NCI-H82 treated with DMSO at 0.1 percent for 48 hours (cell line): Measurements from ENCODE around the gene BATF3.
"Not testable (repeated sequence)": the region's sequence is repeated elsewhere in the genome, so short reads cannot be mapped to it uniquely, and the experiment has no call there.

Source experiments
- DNase-seq: peaks from one replicate; lab custom pipeline; 2025; ENCODE audit not compliant: unreplicated experiment; lab: John Stamatoyannopoulos, UW

Gene BATF3, protein sequence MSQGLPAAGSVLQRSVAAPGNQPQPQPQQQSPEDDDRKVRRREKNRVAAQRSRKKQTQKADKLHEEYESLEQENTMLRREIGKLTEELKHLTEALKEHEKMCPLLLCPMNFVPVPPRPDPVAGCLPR

DNA sequence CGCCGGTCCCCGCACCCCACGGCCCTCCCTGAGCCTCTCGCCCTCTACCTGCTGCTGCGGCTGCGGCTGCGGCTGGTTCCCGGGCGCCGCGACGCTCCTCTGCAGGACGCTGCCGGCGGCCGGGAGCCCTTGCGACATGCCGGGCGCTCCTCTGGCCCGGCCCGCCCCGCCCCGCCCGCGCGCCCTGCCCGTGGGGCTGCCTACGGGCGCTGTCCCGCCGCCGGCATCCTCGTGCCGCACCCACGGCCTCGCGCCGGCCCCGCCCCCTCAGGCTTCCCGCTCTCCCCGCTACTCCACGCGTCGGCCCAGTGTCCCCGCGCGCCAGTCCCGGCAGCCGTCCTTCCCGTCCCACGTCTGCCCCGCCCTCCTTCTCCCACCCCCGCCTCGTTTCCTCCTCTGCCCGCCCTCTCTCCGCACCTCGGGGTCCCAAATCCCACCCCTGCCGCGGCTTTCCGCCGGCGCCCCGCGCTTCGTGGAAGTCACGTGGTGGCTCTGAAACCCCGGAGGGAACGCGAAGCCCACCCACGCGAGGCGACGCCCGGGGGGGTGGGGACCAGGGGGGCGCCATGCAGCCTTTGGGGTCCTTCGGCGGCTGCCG lies at the start of gene BATF3:
BATF3 (minus strand) TSS at position 216 of the 598 bp plus-strand sequence; CDS start at position 138, 78 bp downstream.
- peak; percentile 37 for DNase-seq

DNA sequence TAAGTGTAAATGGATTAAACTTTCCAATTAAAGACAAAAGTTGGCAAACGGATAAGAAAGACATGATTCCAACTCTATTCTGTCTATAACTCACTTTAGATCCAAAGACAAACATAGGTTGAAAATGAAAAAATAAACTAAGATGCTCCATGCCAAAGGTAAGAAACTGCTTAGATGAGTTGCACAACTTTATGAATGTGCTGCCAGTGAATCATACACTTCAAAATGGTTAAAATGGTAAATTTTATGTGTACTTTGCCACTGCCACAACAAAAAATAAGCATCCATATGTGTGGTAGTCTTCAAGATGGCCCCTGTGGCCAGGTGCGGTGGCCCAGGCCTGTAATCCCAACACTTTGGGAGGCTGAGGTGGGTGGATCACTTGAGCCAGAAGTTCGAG lies 46.9 kb upstream of the BATF3 start:
- no peak for DNase-seq

DNA sequence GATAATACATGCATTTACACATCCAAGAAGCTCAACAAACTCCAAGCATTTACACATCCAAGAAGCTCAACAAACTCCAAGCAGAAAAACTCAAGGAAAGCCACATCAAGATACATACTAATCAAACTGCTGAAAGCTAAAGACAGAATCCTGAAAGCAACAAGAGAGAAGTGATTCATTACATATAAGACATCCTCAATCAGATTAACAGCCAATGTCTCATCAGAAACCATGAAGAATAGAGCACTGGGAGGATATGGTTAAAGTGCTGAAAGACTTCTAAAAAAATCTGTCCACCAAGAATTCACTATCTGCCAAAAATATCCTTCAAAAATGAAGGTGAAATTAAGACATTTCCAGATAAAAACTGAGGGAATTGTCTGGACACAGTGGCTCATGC lies 45.7 kb upstream of the BATF3 start:
- no peak for DNase-seq

DNA sequence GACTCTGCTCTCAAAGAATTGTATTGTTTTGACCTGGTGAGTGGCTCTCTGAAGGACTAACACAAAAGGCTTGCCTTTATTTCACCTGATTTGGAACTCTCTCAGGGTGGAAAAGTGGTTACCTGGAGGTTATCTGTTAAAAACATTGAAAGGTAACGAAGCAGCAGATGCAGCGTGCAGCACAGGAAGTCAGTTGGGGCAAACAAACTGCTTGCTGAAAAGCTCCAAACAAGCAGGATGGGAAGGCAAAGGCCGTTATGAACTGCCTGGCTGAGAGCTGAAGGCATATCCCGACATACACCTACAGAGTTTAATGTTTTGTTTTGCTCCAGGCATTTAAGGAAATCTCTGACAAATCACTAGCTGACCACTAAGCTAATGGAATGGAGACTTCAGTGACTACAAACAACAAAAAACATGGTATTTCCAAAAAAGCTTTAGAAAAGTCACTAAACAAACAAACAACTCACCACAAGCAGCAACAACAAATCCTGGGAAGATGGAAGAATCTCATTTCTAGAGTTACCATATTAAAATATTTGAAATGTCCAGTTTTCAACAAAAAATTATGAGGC lies 44.3 kb upstream of the BATF3 start:
- no peak for DNase-seq

DNA sequence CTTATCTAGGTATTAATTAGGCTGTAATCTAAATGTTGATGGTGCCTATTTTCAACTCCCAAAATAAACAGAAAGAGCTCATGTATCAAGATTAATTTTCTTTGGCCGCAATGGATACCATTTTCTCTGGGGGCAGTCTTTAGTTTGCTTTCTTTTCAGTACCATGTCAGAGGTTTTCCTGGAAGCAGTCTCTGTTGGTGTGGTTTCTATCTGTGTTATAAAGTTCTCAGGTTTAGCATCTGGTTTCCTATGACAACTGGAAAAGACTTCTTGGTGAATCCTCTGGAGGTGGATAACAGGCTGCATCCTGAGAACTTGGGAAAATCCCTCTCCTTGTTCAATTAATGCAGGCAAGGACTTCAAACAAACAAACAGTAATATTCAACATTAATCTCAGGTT lies 38.7 kb upstream of the BATF3 start:
- DNase-seq = no peak

DNA sequence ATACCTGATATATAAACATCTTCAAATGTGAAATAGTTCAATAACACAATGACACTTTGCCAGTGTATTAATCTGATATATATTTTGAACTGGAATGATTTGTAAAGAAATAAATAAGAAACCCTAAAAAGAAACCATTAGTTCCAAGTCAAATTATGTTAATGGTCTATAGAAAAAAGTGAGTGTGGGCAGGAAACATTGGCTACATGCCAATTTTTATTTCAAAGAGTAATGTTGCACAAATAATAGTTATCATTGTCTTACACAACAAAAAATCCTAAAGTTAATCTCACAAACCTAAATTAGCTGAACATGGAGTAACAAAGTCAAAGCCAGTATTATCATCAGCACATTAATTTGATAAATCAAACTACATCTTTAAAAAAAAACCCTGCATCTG lies 37.9 kb upstream of the BATF3 start:
- DNase-seq = no peak

DNA sequence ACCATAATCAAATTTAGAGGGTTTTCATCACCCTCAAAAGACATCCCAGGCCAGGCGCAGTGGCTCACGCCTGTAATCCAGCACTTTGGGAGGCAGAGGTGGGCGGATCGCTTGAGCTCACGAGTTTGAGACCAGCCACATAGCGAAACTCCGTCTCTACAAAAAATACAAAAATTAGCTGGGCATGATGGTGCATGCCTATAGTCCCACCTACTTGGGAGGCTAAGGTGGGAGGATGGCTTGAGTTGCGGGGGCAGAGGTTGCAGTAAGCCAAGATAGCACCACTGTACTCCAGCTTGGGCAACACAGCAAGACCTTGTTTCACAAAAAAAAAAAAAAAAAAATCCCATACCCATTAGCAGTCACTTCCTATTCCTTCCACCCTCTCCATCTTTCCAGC lies 33.5 kb upstream of the BATF3 start:
- DNase-seq = no peak

DNA sequence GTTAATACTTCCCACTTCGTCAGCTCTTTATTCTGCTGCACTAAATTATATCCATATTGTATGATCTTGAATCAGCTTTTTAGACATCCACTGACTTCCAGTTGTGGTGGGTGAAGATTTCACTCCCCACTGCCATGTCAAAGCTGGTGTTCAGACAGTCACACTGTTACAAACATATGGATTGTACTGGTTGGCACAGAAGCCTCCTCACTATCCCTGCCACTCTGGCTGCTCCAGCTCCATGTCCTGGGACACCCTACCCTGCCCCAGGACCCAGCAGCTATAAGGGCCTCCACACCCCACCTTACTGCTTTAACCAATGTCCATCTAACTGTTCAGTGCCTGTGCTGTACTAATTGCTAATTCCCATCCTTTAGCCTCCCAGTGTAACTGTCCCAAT lies 32.0 kb upstream of the BATF3 start:
- no peak for DNase-seq

DNA sequence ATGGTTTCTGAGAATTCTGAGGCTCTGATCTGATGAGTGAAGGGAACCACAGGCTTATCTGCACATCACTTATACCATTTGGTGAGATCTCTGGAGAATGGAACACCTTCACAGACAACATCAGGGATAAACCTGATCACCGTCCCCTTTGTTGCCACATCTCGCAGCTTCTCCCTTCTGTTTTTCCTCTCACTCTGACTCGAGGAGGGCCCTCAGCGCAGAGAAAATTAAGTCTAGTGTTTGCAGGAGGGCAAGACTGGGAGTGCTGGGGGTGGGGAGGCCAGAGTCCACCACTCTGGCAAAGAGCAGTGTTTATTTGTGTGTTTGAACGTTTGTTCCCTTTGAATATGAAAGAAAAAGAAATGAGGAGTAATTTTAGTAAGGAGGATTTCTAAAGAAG lies 29.0 kb upstream of the BATF3 start:
- no peak for DNase-seq

DNA sequence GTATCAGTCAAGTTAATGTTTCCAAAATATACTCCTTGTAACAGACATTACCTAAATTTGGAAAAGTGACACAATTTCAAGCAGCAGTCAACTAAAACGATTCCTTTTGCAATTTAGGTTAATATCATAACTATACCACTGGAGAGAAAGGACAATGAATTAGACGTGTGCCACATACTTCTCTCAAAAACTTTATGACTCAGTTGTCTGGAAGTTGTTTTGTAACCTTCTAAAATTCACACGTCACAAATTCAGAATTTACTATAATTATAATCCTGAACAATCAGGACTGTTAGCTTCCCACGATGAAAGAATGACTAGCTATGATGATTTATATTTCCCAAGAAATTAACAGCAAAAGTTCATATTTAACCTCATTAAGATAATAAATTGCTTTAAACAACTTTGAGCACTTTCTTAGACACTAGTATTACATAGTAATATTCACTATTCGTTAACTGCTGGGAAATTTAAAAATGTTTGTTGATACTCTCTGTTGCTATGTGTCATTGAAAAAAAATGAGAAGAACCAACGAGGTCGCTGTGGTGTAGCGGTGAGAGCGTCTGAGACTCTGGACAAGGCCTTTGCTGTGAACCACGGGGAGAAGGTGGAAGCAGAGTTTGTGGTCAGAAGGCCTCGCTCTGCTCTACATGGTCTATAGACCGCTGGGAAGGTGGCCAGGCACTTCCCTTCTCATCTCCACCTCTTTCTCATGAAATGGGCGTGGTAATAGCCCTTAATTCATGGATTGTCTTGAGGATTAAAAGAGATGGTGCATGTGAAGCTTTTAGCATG lies 27.9 kb upstream of the BATF3 start:
- no peak for DNase-seq

DNA sequence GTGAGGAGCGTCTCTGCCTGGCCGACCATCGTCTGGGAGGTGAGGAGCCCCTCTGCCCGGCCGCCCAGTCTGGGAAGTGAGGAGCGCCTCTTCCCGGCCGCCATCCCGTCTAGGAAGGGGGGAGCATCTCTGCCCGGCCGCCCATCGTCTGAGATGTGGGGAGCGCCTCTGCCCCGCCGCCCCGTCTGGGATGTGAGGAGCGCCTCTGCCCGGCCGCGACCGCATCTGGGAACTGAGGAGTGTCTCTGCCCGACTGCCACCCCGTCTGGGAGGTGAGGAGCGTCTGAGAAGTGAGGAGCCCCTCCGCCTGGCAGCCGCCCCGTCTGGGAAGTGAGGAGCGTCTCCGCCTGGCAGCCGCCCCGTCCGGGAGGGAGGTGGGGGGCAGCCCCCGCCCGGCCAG lies 25.0 kb upstream of the BATF3 start:
- not testable (repeated sequence) for DNase-seq

DNA sequence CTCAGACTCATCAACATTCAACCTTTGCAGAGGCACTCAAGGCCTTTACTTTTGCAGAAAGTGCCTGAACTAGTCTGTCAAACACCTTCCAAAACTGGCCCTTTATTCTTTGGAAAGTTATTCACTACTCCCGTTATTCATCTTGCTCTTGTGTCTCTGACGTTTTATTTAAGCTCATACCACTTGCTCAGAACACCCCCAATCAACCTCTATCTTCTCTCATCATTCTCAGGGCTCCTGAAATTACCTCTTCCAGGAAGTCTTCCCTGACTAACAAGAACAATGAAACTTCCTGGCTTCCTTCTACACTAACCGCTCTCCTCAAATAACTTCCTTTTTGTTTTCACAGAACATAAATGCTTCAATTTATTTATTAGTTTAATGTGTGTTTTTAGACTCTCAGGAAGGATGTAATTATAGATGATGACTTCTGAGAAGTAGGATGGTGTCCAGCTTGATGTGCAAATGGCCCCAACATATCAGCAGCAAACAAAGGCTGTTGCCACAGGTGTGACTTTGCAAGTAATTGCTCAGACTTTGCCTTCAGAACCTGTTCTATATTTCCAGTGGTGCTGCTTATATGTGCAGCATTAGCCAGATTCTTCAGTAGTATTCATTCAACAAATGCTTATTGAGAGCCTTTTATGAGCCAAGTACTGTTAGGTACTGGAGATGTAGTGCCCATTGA lies 22.8 kb upstream of the BATF3 start:
- no peak for DNase-seq

DNA sequence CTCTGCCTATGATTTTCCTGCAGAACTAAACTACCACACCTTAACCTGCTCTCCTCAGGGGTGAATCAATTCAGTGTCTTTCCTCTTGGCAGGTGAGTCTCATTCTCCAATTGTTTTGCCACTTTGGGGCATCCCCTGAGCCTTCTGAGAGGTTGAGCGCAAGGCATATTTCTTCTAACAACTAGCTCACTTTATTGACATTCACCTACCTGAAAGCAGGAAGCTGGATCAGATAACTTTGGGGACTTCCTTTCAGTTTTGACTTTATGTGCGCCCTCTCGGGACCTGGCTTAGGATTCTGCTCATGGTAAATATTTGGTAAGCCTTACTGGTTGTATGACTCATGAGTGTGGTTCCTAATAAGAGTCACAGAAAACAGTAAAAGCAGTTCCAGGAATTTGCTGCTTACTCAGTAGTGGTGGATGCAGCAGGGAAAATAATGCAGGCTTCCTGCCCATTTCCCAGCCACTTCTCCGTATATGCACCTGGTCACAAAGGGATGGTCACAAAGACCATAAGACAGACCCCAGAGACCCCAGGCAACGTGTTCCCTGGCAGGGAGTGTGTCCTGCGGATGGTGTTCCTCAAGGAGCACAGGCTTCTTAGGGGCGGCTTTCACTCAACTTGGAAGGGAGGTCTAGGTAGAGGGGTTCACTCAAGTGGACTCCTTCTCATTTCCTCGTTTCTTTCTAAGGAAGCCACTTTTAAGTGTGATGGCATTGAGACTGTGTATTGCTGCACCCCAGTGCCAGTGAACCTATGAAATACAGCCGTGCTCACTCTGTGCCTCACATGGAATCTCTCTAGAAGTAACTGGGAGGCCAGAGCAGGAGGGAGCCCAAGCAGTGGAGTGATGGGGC lies 22.0 kb upstream of the BATF3 start:
- DNase-seq = no peak

DNA sequence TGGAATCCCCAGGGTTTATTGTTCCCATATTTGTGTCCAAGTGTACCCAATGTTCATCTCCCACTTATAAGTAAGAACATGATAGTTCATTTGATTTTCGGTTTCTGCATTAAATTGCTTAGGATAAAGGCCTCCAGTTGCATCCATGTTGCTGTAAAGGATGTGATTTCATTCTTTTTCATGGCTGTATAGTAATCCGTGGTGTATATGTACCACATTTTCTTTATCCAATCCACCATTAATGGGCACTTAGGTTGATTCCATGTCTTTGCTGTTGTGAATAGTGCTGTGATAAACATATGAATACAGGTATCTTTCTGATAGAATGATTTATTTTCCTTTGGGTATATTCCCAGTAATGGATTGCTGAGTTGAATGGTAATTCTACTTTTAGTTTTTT lies 20.0 kb upstream of the BATF3 start:
- no peak for DNase-seq

DNA sequence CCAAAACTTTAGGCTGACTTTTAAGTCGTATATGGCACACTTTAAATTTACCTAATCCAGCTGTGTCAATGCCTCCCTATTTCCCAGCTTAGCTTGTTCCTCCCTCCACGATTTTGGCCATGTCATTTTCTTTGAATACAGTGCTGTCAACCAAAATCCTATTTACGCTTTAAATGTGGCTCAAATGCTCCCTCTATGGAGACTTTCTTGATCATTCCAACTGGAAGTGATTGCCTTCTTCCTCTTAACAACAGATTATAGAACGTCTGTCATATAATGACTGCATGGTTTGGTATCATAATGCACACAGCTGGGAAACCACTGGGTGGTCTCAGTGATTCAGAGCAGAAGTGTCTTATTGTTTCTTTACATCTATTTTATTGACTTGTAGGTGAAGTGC lies 18.9 kb upstream of the BATF3 start:
- peak; percentile 25 for DNase-seq

DNA sequence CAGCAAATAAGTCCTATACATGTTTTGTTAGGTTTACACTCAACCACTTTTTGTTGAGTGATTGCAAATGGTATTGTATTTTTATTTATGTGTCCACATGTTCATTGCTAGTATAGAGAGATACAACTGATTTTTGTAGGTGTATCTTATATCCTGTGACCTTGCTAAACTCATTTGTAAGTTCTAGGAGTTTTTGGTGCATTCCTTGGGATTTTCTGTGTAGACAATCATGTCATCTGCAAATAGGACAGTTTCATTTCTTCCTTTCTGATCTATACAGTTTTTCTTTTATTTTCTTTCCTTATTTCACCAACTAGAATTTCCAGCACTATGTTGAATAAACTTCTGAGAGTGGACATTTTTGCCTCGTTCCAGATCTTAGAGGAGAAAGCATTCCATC lies 16.5 kb upstream of the BATF3 start:
- no peak for DNase-seq

DNA sequence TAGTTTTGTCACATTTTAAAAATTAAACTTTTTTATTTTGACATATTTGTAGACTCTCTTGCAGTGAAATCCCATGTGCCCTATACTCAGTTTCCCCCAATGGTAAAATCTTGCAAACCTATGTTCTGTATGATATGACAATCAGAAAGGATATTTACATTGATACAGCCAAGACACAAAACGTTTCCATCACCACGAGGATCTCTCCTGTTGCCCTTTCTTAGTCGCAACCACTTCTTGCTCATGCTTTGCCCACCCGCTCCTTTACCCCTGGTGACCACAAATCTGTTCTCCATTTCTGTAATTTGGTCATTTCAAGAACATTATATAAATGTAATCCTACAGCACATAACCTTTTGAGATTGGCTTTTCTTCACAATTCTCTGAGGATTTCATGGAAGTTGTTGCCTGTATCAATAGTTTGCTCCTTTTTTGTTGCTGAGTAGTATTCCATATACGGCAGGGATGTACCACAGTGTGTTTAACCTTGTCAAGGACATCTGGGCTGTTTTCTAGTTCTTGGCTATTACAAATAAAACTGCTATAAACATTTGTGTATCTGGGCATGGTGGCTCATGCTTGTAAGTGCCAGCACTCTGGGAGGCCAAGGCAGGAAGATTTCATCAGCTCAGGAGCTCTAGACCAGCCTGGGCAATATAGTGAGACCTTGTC lies 14.0 kb upstream of the BATF3 start:
- no peak for DNase-seq

DNA sequence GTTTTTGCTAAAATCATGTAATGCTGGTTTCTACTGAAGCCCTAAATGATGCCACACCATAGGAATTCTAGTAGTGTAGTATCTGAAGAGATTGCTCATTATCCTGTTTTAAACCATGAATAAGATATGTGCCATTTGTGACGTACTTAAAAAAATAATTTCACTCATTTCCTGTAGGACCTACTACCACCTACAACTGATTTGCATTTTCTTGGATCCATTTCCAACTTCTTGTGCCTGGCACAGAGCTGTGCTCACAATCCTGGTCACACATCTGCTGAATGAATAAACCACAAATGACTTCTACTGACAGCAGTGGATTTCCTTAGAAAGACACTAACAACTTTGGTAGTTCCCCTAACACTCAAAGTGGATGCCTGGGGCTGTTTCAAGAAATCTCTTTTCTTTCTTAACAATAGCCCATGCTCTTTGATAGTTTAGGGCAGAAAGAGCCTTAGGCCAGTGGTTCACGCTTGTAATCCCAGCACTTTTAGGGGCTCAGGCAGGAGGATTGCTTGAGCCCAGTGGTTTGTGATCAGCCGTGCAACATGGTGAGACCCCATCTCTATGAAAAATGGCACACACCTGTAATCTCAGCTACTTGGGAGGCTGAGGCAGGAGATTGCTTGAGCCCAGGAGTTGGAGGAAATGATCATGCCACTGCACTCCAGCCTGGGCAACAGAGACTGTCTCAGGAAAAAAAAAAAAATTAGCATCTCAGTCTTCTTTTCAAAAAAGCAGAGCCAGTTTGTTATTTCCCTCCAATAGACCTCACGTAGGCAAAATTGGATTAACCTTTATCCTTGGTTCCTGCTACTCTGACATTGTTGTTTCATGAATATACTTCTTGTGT lies 13.0 kb upstream of the BATF3 start:
- DNase-seq = no peak

DNA sequence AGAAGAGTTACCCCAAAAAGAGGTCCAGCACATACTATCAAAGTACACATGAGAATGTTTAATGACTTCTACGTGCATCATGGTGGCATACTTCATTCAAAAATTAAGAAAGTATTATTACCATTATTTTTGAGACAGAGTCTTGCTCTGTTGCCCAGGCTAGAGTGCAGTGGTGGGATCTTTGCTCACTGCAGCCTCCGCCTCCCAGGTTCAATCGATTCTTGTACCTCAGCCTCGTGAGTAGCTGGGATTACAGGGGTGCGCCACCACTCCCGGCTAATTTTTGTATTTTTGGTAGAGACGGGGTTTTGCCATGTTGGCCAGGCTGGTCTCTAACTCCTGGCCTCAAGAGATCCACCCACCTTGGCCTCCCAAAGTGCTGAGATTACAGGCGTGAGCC lies 12.3 kb upstream of the BATF3 start:
- DNase-seq = not testable (repeated sequence)
